DND-41 (cell line): ENCODE data around the gene YTHDF1.
"Not testable (repeated sequence)": the region's sequence is repeated elsewhere in the genome, so short reads cannot be mapped to it uniquely, and the experiment has no call there.

Experiments used
- ATAC-seq: fragments of 200-7000 bp; cut with Tn5 transposase; 3 replicates; pipeline ENCODE4 v1.9.1; 2021; ENCODE audit warnings: low read depth; ENCODE audit not compliant: insufficient read depth
- DNase-seq: peaks from one replicate; pipeline ENCODE4 v3.0.0-alpha.2; 2020
- H2AFZ ChIP-seq: 2 replicates; pipeline ENCODE4 v1.6.0; 2012; ENCODE audit warnings: low read depth, low read length
- H3K27ac ChIP-seq: 2 replicates; pipeline ENCODE4 v1.5.1; 2012; ENCODE audit warnings: low read length, inconsistent platforms
- H3K27me3 ChIP-seq: fragments of 200-600 bp; sonication (generic); 2 replicates; pipeline ENCODE4 v1.6.0; 2012; ENCODE audit warnings: low read length, mild to moderate bottlenecking, inconsistent platforms; ENCODE audit not compliant: insufficient read depth, poor library complexity
- H3K36me3 ChIP-seq: 2 replicates; pipeline ENCODE4 v1.5.1; 2012; ENCODE audit warnings: low read length, inconsistent platforms; ENCODE audit not compliant: insufficient read depth
- H3K4me1 ChIP-seq: 2 replicates; pipeline ENCODE4 v1.5.1; 2012; ENCODE audit warnings: mild to moderate bottlenecking, low read length; ENCODE audit not compliant: insufficient read depth
- H3K4me2 ChIP-seq: 2 replicates; pipeline ENCODE4 v1.6.0; 2012; ENCODE audit warnings: mild to moderate bottlenecking, moderate library complexity, low read length, inconsistent platforms; ENCODE audit not compliant: insufficient read depth
- H3K4me3 ChIP-seq, 2 experiments: fragments of 200-600 bp in 1 of 2; shearing (Covaris generic) in 1 of 2; 2 replicates each; pipeline ENCODE4 v1.5.1; 2012 to 2016; ENCODE audit warnings: inconsistent platforms in 2 of 2, low read length in 2 of 2, mild to moderate bottlenecking in 2 of 2, low read depth in 1 of 2, moderate library complexity in 1 of 2
- H3K79me2 ChIP-seq: 2 replicates; pipeline ENCODE4 v1.6.0; 2012; ENCODE audit warnings: low read length, inconsistent platforms; ENCODE audit not compliant: insufficient read depth
- H3K9ac ChIP-seq: 2 replicates; pipeline ENCODE4 v1.6.0; 2012; ENCODE audit warnings: low read depth, mild to moderate bottlenecking, inconsistent platforms, low read length, moderate library complexity
- H3K9me3 ChIP-seq: 2 replicates; pipeline ENCODE4 v1.5.1; 2012; ENCODE audit warnings: low read length, moderate library complexity, mild to moderate bottlenecking, inconsistent platforms; ENCODE audit not compliant: insufficient read depth, severe bottlenecking
- H4K20me1 ChIP-seq: 2 replicates; pipeline ENCODE4 v1.6.0; 2012; ENCODE audit warnings: low read length; ENCODE audit not compliant: insufficient read depth
- EZH2 ChIP-seq: IDR thresholded peaks from 3 replicates; pipeline ENCODE4 v1.6.1; 2012; ENCODE audit warnings: borderline replicate concordance, low read depth, mild to moderate bottlenecking, moderate library complexity, low read length, inconsistent platforms; ENCODE audit not compliant: severe bottlenecking
- TF ChIP-seq, protein P1 (sequence below): IDR thresholded peaks from 2 replicates; pipeline ENCODE4 v1.5.1; 2012; ENCODE audit warnings: borderline replicate concordance, low read length, moderate library complexity, mild to moderate bottlenecking; ENCODE audit not compliant: poor library complexity, severe bottlenecking; ENCODE audit errors: extremely low read depth

YTHDF1 gene

DNA sequence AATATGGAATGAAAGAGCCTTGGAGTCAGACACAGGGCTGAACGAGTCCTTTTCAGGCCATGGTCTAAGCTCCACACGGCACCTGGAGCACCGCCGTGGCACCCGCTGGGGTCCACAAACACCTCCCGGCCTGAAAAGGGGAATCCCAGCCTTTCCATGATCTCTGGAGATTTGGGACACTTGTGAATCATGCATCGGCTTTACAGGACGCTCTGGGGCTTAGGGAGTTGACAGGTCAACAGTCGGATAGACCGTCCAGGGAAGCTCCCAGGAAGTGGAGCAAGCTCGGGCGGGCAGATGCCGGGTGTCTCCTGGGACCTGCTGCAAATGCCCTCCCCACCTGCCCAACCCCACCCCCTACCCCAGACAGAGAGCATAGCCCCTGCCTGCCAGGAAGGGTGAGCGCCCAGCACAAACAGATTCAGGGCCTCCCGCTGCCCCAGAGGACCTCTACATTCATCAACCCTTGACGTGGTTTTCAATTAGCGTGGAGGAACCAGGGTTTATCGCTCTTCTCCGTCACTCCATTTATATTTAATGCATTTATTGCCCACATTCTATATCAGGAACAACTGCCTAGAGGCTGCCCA is 53.6 kb downstream of the YTHDF1 start:
- no peak for ATAC-seq
- TF ChIP-seq EZH2: no peak
- Histone ChIP-seq H3K9me3 (no peaks in the 10 kb centered on the region), H3K9ac (no peak overlapping the region), H3K4me1 (no peaks in the 10 kb centered on the region), H2AFZ (no peak overlapping the region), H3K27me3 (no peaks in the 10 kb centered on the region), H3K4me2 (no peak overlapping the region), H3K79me2 (no peaks in the 10 kb centered on the region), H4K20me1 (peaks cover 22% of the 10 kb centered on the region), H3K36me3 (no peaks in the 10 kb centered on the region), H3K27ac (no peak overlapping the region), H3K4me3 (no peak overlapping the region)
- no peak for DNase-seq

DNA sequence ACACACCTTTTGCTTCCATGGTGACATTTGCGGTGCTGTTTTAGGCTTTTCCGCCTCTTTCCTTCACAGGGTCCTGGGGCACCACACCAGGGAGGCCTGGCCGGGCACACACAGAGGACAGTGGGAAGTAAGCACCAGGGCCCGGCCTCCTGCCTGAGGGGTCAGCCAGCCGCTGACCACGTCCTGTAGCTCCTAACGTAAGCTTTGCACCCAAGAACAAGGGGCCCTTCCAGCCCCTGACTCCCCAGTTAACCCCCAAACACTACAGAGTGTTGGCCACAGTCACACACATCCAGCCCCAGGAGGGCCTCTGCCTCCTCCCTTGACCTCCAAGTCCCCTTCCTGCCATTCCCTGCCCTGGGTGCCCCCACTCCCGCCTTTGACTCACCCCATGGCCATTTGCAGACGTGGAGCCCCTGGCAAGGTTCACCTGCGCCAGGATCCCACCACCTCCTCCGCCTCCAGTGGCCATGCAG is 54.7 kb downstream of the YTHDF1 start:
- Histone ChIP-seq H2AFZ (no peak overlapping the region), H3K9me3 (no peaks in the 10 kb centered on the region), H3K4me1 (no peaks in the 10 kb centered on the region), H3K4me2 (no peak overlapping the region), H3K4me3 (no peak overlapping the region), H3K27ac (no peak overlapping the region), H3K9ac (no peak overlapping the region), H3K36me3 (no peaks in the 10 kb centered on the region), H3K27me3 (no peaks in the 10 kb centered on the region), H4K20me1 (peaks cover 22% of the 10 kb centered on the region), H3K79me2 (no peaks in the 10 kb centered on the region)
- ATAC-seq: no peak
- no peak for DNase-seq
- TF ChIP-seq, protein P1, sequence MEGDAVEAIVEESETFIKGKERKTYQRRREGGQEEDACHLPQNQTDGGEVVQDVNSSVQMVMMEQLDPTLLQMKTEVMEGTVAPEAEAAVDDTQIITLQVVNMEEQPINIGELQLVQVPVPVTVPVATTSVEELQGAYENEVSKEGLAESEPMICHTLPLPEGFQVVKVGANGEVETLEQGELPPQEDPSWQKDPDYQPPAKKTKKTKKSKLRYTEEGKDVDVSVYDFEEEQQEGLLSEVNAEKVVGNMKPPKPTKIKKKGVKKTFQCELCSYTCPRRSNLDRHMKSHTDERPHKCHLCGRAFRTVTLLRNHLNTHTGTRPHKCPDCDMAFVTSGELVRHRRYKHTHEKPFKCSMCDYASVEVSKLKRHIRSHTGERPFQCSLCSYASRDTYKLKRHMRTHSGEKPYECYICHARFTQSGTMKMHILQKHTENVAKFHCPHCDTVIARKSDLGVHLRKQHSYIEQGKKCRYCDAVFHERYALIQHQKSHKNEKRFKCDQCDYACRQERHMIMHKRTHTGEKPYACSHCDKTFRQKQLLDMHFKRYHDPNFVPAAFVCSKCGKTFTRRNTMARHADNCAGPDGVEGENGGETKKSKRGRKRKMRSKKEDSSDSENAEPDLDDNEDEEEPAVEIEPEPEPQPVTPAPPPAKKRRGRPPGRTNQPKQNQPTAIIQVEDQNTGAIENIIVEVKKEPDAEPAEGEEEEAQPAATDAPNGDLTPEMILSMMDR: no peak
- TF ChIP-seq EZH2: no peak

DNA sequence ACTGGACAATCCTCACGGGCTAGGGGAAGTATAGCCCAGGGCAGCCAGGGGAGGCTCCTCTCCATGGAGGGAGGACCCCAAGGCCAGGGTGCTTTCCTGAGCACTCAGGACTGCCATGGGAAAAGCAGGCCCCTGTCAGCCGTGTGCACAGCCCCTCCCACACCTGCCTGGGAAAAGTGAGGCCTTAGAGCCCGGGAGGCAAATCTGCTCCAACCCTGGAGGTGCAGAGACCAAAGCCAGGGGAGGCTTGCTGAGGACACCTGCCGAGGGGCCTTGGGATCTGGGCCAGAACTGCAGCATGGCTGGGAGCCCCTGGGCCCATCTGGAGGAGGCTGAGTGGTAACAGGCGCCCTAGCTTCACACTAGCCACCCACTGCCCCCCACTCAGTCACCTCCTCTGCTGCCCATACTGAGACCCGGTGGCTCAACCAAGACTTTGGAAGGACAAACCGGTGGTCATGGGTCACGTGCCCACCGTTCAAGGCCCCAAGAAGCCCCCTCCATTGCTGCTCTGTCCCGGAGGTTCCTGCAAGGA is 55.2 kb downstream of the YTHDF1 start:
- Histone ChIP-seq H3K27ac (no peak overlapping the region), H3K79me2 (no peaks in the 10 kb centered on the region), H3K9ac (no peak overlapping the region), H3K4me1 (no peaks in the 10 kb centered on the region), H3K4me2 (no peak overlapping the region), H3K4me3 (no peak overlapping the region), H3K9me3 (no peaks in the 10 kb centered on the region), H3K27me3 (peaks cover 2% of the 10 kb centered on the region), H3K36me3 (no peaks in the 10 kb centered on the region), H4K20me1 (peaks cover 22% of the 10 kb centered on the region), H2AFZ (no peak overlapping the region)
- ATAC-seq (no peak), DNase-seq (no peak)
- TF ChIP-seq EZH2: no peak
- TF ChIP-seq, protein P1: no peak

DNA sequence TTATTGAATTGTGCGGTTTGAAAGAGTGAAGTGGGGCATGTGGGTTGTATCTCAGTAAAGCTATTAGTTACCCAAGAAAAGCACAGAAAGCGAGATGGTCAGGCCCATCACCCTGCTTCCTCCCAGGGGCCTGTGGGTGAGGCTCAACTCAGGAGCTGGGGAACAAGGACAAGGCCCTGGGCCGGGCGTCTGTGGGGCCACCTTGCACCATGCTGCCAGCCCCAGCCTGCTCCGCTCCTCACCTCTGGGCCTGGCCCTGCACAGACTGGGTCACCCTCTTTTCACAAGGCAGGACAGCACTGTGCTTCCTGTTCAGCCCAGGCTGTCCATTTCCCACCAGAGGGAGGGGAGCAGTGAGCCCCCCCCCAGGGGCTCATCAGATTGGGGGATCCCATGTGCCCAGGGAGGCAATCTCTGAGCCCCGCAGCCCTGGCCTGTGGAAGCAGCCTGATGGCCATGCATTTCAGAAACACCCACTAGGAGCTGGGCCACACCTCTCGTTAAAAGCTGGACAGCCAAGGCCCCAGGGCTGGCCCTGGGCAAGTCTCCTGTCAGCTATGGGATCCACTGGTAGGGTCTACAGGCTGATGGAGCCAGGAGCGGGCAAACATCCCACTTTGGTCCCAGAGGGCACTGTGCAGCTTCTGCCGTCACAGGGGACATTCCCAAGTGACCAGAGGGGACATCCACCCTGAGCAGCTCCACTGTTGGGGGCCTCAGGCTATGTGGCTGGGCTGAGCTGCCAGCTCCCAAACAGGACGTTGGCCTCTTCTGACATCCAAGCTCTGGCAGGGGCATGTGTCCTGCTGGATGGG is 55.9 kb downstream of the YTHDF1 start:
- no peak for TF ChIP-seq EZH2
- TF ChIP-seq, protein P1: no peak
- no peak for DNase-seq
- Histone ChIP-seq H3K4me2 (no peak overlapping the region), H3K27ac (no peak overlapping the region), H3K9ac (no peak overlapping the region), H4K20me1 (peaks cover 21% of the 10 kb centered on the region), H3K36me3 (no peaks in the 10 kb centered on the region), H3K4me3 (no peak overlapping the region), H2AFZ (no peak overlapping the region), H3K4me1 (no peaks in the 10 kb centered on the region), H3K27me3 (peaks cover 8% of the 10 kb centered on the region), H3K79me2 (no peaks in the 10 kb centered on the region), H3K9me3 (no peaks in the 10 kb centered on the region)
- no peak for ATAC-seq

DNA sequence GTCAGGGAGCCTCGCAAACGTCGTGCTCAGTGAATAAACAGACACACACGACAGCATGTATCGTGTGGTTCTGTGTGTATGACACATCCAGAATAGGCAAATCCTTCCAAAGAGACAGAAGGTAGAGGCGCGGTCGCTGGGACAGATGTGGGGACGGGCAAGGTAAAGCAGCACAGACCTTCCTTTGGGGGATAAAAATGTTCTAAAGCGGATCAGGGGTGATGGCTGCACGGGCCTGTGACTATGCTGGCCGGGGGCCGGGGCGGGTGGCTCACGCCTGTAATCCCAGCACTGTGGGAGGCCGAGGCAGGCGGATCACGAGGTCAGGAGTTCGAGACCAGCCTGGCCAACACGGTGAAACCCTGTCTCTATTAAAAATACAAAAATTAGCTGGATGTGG is 56.7 kb downstream of the YTHDF1 start:
- H3K4me3 ChIP-seq, H3K27ac ChIP-seq, DNase-seq, H3K9me3 ChIP-seq, H3K4me1 ChIP-seq, ATAC-seq, H3K4me2 ChIP-seq, H3K79me2 ChIP-seq, H3K36me3 ChIP-seq, H3K9ac ChIP-seq, H2AFZ ChIP-seq: not testable (repeated sequence)
- peaks cover 15% of the 10 kb centered on the region for H3K27me3 ChIP-seq
- H4K20me1 ChIP-seq: peaks cover 22% of the 10 kb centered on the region; the same call in 1 of the 2 replicates
